ENCODE results near the gene AAK1.
"Not testable (repeated sequence)": the region's sequence is repeated elsewhere in the genome, so short reads cannot be mapped to it uniquely, and the experiment has no call there.

The AAK1 gene

DNA sequence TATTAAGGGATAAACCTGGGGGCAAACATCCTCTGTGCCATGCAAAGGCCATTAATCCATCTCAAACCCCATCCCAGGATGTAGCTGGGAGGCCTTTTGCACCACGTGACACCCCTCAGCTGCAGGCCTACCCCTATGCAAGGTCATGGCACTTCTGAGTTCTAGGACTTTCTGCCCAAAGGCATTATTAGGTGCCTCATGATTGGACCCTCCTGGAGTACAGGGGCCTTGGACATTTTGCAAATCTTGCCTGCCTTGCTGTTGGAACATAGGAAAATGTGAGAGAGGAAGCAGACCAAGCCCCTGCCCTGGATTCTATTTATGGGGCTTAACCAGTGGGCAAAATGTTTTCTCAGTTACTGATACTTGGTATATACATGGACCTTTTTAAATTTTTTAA lies 162.1 kb downstream of the AAK1 start:
- no peak for DNase-seq

DNA sequence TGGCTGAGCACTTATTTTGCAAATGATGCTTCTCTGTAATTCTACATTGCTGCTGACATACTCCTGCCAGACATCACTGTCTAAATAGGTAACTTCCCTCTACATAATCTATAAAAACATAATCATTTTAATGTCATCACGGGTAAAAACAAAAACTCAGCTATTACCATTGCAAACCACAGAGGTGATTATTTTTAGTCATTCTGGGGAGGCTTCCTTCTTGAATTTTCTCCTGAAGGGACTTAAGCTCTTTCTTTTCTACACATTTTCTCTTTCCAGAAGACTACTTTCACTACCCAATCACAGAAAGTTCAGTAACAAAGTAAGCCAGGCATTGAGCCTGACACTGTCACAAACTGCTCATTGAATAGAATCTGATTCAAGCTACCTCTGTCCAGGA lies 165.9 kb downstream of the AAK1 start:
- DNase-seq: no peak

DNA sequence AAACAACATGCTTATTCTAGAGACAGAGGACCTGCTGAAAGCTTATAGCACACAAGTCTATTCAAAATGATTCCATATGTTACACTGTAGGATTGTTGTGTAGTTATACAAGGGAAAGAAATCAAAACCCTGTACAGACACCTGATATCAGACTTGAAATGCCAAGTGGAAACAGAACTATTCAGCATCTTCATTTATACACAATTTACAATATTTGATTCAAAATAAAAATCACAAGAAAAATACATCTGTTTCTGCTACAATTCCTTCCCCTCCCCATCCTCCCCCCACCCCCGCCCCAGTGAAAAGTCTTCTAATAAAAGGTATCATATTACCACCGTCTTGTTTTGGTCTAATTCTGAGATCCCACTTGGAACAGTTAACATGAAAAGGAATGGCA lies 168.9 kb downstream of the AAK1 start:
- no peak for DNase-seq

DNA sequence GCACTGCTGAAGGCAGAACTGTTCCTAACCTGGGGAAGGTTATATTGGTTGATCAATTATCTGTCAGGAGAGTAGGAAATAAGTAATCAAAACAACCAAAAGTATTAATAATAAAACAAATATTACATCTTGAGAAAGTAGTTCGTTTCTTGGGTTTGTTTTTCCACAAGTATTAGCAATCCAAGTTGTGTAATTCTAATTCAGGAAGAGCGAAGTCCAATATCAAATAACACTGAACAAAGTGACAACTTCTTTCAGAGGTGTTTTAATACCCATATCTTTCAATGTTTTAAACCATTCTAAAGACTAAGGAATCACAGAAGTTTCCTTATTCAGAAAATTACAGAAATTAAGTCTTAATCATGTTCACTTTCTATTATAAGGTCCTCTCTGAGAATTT lies 171.7 kb downstream of the AAK1 start:
- DNase-seq: no peak

DNA sequence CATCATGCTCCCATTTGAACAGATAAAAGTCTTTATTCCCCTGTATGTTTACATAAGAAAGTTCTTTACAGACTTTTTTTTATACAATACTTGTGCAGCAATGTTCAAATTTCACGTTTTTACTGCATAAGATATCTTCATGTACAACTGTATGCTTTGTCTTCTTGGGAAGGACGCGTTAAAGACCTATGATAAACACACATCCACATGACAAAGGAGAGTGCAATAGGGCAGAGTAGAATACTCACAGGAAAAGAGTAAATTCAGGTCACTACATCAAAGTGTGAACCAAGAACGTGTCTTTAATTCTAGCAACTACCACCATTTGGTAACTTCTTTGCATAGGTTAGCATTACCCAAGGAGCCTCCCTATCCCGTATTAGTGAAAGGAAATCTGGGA lies 172.6 kb downstream of the AAK1 start:
- DNase-seq: no peak

DNA sequence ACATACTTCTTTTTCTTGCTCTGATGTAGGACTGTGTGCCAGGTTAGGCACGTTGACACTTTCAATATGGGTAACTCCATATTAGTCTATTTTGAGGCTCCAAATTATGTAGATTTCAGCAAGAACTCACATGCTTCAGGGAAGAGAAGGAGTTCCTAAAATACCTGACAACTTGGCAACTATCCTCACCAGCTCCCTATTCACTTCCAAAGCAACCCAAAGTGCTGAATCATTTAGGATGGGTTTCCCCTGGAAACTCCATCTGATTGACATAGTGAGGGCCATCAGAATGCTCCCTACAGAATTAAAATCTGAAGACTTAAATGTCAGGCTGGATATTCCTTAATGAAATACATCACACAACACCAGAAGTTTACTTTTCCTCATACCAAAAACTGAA lies 173.8 kb downstream of the AAK1 start:
- DNase-seq: no peak

DNA sequence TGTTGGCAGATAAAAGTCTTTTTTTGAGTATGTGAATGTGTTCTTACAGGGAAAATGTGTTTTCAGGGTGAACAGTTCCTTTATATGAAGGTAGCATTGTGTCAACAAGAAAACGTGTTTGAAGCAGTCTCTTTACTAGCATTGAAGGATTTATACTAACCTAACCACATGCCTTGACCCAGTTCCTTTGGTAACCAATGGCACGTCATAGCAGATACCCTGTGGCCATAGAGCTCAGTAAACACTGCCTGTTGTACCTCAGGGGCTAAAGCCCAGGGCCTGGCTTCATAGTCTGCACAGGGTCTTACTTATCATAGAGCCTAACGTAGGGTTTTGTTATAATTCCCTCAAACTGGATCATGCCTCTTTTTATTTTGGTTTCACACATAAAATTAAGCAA lies 174.2 kb downstream of the AAK1 start:
- DNase-seq: no peak

DNA sequence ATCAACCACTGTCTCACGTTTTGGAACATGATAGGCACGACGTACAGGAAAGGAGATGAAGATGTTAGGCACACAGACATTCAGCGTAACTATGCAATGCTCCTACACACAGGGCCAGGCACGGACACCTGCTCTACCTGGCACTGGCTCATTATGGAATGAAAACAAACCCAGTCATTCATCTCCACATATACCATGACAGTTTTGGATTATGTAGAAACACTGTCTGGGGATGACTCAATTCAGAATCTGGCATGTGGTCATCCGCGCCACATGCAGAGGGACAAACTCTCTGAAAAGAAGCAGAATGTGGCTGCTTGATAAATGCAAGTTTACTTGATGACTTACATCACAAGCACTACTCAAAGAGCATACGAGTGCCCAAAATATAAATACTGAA lies 176.8 kb downstream of the AAK1 start:
- DNase-seq: no peak

DNA sequence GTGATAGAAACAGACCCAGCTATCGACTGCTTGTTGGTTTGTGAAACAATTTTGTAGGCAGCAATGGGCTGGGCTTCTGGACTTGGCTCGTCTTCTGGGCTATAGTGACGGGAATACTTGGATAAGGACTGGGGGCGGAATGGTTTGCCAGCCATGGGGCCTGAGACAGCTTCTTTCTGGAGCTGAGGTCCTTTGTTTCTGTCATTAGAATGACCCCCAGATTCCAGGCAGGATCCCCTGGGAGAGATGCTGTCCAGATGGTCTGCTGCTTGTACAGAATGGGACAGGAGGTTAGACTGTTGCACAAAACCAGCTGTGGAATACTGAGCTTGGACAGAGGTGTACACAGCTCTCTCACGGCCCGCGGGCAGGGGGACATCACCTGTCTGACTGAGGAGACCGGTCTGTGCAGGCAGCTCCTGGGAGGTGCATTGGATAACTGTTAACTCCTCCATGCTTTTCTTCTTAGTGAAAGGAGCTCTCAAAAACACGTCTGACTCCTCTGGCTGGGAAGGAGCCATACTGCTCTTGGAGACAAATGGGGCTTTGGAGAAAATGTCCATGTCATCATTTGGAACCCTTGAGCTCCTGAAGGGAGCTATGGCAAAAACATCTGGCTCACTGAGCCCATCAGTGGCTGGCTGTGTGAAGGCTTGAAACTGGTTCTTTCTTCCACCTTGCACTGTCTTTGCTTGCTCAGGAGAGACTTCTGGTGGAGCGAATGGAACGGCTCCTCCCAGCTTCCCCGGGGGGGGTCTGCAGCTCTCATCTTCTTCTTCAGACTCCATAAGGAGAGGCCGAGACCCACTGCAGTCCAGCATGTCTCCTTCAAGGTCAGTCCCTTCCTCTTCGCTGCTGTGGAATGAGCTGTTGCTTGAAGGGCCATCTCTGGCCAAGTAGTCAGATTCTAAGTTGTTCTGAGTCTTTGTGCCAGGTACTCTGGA lies 177.8 kb downstream of the AAK1 start:
- no peak for DNase-seq

DNA sequence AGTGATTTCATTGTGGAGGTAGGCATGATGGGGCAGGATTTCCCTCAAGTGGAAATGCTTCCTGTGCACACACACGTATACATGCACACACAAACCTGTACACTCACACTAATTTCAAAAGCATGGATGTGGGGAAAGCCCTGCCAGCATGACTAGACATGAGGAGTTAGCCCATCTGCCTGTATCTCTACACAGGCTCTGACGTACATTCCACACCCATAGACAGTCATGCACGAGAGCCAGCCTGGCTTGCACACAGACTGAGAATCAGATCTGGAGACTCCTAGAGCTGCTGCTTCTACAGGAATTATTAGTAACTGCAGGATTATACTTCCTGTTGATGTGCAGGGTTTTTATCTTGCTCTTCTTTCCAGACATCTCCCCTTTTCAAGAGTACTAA lies 179.0 kb downstream of the AAK1 start:
- no peak for DNase-seq

DNA sequence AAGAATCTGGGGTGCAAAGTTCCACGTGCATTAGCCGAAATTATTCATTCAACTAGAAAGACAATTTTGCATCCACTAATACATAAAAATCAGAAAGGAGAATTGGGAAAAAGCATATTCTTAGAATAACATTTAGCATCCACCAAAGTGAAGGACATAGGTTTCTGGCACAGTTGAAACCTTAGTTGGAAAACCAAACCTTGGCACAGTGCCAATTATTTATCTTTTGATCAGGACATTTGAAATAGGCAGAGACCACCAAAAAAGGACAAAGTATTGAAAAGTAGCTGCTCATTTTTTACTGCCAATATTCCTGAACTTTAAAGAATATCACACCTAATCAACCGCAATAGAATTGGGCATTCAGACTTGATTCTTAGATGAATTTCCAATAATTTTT lies 180.8 kb downstream of the AAK1 start:
- no peak for DNase-seq

DNA sequence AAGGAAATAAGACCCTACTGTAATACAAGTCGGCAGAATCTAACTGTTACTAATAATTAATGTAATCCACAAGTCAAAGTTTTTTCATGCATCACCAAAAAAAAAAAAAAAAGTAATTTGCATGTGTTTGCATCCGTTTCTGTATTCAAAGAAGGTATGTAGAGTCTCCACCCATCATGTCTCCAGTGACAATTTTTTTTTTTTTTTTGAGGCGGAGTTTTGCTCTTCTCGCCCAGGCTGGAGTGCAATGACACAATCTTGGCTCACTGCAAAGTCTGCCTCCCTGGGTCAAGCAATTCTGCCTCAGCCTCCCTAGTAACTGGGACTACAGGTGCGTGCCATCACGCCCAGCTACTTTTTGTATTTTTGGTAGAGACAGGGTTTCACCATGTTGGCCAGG lies 182.1 kb downstream of the AAK1 start:
- DNase-seq: no peak

DNA sequence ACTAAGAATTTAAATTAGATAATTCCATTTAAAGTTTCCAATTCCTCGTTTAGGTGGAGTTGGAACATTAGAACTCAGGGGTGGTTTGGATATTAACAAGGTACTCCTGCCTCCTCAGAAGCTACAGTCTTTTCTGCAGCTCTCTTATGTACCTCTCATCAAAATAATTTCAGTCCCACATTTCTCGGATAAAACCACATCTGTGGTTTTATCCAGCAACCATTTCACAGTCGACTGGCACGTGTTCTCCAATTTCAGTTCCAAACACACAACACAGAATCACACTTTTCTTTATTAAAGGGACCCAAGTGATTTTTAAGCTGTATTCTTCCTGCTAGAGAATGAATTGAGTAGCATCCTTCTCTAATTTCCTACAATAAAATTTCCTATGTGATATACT lies 183.6 kb downstream of the AAK1 start:
- DNase-seq: no peak

DNA sequence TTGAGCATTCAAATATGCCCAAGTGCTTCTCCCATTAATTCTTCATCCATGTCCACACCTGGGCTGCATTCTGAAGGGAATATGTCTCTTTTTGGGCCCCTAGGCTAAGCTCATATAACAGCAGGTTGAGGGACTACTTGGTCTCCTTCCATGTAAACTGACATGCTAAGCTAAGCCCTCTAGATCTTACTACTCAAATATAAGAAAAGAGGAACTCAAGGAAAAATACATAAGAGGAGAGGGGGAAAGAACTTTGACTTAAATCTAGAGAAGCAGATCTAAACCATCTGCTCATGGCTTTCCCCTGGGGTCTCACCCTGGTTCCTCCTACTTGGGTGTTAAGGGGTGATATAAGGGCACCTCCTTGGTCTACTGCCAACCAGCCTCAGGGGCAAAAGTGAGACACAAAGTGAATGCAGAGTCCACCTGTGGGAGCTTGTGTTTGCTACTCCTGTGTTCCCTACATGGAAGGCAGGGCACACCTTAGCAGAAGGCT lies 186.5 kb downstream of the AAK1 start:
- no peak for DNase-seq

DNA sequence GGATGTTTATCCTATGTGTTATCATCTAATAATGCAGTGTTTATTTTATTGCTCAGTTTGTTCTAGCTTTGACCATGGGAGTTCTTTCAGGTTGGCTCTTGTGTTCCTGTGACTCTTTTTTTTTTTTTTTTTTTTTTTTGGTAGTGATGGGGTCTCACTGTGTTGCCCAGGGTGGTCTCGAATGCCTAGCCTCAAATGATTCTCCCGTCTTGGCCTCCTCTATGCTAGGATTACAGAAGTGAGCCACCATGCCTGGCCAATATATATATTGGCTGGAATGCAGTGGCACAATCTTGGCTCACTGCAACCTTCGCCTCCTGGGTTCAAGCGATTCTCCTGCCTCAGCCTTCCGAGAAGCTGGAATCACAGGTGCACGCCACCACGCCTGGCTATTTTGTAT lies 187.4 kb downstream of the AAK1 start:
- DNase-seq: no peak

DNA sequence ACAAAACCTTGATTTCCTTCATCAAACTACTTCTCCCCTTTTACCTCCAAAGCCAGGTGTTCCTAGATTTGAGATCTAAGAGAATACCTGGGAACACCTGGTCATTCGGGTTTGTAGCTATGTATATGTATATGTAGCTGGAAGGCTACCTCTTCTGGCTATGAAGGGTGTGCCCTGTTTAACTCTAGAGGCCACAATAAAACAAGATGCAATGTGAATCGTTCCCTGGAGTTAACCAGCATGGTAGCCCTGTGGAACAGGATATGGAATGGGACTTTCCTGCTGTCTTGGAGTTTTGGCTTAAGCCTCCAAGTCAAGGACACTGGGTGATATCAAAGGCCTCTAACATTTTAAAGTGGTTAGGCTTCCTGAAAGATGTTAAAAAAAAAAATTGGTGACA lies 188.6 kb downstream of the AAK1 start:
- no peak for DNase-seq

DNA sequence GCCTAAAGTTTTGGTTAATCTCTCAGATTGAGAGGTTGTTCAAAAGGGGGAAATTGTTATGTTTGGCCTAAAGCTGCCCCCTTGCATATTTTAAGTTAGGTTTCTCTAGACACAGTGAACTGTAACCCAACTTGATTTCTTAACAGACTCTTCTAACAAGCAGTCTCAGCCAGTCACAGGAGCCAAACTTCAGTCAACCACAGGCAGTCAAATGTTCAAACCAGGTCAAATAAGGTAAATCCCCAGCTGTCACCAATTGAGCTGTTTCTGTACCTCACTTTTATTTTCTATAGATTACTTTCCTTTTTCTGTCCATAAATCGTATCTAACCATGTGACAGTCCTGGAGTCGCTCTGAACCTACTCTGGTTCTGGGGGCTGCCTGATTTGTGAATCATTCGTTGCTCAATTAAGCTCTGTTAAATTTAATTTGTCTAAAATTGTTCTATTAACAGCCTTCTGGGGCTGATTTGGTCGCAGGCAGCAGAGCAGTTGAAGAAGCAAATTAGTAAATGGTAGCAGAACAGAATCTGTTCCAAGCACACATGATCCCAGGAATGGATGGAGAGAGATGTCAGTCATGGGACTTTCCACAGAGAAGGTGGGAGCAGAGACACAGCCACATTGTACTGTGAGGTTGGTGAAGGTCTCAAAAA lies 189.9 kb downstream of the AAK1 start:
- no peak for DNase-seq

DNA sequence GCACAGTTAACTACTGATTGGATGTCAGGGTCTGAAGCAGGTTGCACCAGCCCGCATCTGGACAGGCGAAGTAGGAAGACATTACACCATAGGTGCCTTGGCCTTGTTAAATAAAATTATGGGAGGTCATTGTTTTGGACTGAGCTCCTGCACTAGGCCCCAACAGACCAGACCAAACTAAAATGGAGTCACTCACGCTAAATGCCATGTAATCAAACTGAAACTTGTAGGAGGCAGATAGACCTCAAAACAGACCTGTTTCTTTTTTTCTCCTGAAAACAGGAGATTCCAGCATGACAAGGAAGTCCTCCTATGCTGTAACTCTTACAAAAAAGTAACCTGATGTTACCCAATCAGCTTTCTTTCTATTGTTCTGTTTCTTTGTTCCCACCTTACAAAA lies 190.9 kb downstream of the AAK1 start:
- DNase-seq: no peak

DNA sequence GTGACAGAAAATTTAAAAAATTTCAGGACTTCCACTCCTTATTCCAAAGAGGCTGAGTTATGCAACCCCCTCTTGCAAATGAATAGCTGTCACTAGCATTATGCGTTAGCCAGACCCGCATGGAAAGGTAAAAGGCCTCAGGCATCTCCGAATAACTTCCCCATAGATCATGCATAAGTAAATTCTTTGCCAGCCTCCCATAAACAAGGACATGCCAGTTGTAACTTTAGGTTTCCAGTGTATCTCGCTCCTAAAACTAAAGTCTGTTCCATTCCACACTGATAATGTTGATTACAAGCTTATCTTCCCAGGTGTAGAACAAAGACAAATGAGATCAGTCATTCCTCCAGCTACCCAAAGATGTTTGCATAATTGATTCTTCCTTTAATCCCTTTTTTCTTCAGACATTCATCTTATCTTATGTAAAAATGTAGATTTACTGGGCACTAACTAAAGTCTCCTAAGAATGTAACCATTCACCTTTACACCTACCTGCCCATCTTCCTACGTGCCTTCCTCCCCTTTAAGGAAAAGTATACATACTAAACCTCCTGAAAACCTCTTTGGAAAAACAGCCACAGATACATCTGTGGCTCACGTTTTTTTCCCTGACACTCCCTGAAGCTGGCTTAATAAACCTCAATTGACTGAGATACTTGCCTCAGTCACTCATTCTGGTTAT lies 192.7 kb downstream of the AAK1 start:
- DNase-seq: no peak

DNA sequence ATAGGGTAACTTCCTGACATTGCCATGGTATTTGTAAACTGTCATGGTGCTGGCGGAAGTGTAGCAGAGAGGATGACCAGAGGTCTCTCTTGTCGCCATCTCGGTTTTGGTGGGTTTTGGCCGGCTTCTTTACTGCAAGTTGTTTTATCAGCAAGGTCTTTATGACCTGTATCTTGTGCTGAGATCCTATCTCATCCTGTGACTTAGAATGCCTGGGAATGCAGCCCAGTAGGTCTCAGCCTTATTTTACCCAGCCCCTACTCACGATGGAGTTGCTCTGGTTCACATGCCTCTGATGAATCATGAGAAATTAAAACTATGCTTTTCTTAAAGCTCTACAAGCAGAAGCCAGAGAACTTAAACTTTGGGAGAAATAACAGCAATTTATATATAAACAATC lies 193.6 kb downstream of the AAK1 start:
- no peak for DNase-seq

DNA sequence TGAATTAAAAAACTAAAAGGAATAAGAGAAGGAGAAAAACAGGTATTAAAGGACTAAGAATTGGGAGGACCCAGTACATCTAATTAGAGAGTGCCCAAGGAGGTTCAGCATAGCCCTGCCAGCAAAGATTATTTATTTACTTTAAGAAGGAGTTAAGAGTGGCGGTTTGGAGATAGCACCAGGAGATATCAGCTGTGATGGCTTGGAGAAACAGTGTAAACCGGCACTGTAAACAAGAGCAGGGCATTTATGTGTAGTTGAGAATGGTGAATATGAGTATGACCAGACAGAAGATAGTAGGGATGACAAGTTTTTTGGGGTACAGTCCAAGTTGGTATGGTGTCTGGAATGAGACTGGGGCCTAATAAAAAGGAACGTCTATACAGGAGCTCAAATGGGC lies 199.9 kb downstream of the AAK1 start:
- DNase-seq: not testable (repeated sequence)

DNA sequence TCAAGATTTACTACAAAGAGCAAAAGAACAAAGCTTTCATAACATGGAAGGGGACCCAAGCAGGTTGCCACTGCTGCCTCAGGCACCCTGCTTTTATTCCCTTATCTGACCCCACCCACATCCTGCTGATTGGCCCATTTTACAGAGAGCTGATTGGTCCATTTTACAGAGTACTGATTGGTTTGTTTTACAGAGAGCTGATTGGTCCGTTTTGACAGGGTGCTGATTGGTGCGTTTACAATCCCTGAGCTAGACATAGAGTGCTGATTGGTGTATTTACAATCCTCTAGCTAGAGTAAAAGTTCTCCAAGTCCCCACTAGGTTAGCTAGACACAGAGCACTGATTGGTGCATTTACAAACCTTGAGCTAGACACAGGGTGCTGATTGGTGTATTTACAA lies 204.0 kb downstream of the AAK1 start:
- not testable (repeated sequence) for DNase-seq

DNA sequence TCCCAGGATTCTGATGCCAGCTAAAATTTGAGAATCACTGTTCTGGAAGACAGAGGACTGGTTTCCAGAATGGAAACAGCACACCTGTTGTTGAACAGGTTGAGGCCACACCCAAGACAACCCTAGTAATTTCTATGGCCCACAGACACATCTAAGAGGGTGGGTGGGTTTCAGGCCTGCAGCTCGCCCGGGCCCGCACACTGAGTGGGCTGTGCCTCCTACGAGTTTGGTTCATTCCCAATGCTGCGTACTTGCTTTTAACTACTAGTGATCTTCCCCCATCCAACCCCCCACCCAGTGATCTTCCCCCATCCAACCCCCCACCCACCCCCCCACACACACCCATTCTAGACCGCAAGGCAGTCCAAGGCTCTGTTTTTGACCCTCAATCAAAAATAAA lies 205.0 kb downstream of the AAK1 start:
- DNase-seq: no peak

DNA sequence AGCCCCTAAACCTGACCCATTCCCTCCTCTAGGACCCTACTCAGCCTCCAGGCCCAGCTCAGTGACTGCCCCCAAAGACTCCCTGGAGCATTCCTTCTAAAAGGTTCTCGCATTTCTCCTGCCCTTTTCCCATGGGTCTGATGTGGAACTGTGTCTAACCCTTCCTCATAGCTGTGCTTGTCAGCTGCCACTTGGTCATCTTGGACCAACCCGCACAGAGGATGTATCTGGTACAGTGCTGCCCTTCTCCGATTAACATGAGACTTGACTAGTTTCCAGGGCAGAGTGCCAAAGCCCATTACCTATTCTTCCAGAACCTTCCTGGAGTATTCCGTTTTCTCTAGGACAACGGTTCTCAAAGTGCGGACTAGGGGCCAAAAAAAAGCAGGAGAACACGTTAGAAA lies 205.8 kb downstream of the AAK1 start:
- DNase-seq: peak in 1 of 3 experiments; percentile 69
